ENCODE data around the gene TMEM87A.

The TMEM87A gene

GRCh38 chr15:42273900-42274701, 868 bp upstream of the TMEM87A start:
- TF ChIP-seq CTCF (IDR thresholded peaks at IDR 0.05; ENCODE audit: control insufficient read depth, extremely low read depth, insufficient read depth) = no peak
- H3K4me3 ChIP-seq (ENCODE audit: low read depth, low read length) = peak overlapping the region; percentile 81
- peak; percentile 45 for DNase-seq (ENCODE audit: low read depth)

- peak; percentile 95 for DNase-seq (ENCODE audit: low read depth)
- peak overlapping the region; percentile 81 for H3K4me3 ChIP-seq (ENCODE audit: low read depth, low read length)
- no peak for TF ChIP-seq CTCF (IDR thresholded peaks at IDR 0.05; ENCODE audit: control insufficient read depth, extremely low read depth, insufficient read depth)
Observed at GRCh38 chr15:42270996-42271395, 2.2 kb downstream of the TMEM87A start.

- H3K4me3 ChIP-seq (ENCODE audit: low read depth, low read length) = peak overlapping the region; percentile 81
- TF ChIP-seq CTCF (IDR thresholded peaks at IDR 0.05; ENCODE audit: control insufficient read depth, extremely low read depth, insufficient read depth) = no peak
- DNase-seq (ENCODE audit: low read depth) = peak; percentile 98
Observed at GRCh38 chr15:42270551-42270950, 2.7 kb downstream of the TMEM87A start.

- no peak for TF ChIP-seq CTCF (IDR thresholded peaks at IDR 0.05; ENCODE audit: control insufficient read depth, extremely low read depth, insufficient read depth)
- no peak for DNase-seq (ENCODE audit: low read depth)
- no peak overlapping the region for H3K4me3 ChIP-seq (ENCODE audit: low read depth, low read length)
Observed at GRCh38 chr15:42267286-42267685, 5.9 kb downstream of the TMEM87A start.

- no peak overlapping the region for H3K4me3 ChIP-seq (ENCODE audit: low read depth, low read length)
- TF ChIP-seq CTCF (IDR thresholded peaks at IDR 0.05; ENCODE audit: control insufficient read depth, extremely low read depth, insufficient read depth) = no peak
- DNase-seq (ENCODE audit: low read depth) = no peak
Observed at GRCh38 chr15:42264795-42265194, 8.4 kb downstream of the TMEM87A start.

GRCh38 chr15:42253300-42253699, 19.9 kb downstream of the TMEM87A start:
- DNase-seq (ENCODE audit: low read depth) = no peak
- no peak overlapping the region for H3K4me3 ChIP-seq (ENCODE audit: low read depth, low read length)
- no peak for TF ChIP-seq CTCF (IDR thresholded peaks at IDR 0.05; ENCODE audit: control insufficient read depth, extremely low read depth, insufficient read depth)

GRCh38 chr15:42240823-42241222, 32.4 kb downstream of the TMEM87A start:
- DNase-seq (ENCODE audit: low read depth) = no peak
- no peak overlapping the region for H3K4me3 ChIP-seq (ENCODE audit: low read depth, low read length)
- TF ChIP-seq CTCF (IDR thresholded peaks at IDR 0.05; ENCODE audit: control insufficient read depth, extremely low read depth, insufficient read depth) = no peak
